Esophagus squamous epithelium (tissue), 4 donors: ENCODE measurements around the gene STXBP6.

ENCODE experiments used
- CTCF ChIP-seq, 6 experiments: fragments of 450-650 bp in 4 of 6; fragments of 200-600 bp in 2 of 6; sonication (generic) in 2 of 6; IDR thresholded peaks; one replicate each; pipeline ENCODE4 v1.5.1; 2016 to 2019; ENCODE audit warnings: antibody characterized with exemption in 6 of 6, mild to moderate bottlenecking in 4 of 6, moderate library complexity in 4 of 6
- POLR2A ChIP-seq, 4 donors: fragments of 450-650 bp; IDR thresholded peaks; one replicate each; pipeline ENCODE4 v1.6.1; 2017; ENCODE audit warnings: antibody characterized with exemption in 4 of 4, mild to moderate bottlenecking in 4 of 4, moderate library complexity in 3 of 4

GRCh38 chr14:24990050-24990449 is 59.9 kb downstream of the STXBP6 start:
- TF ChIP-seq CTCF (IDR thresholded peaks at IDR 0.05) (no peak), POLR2A (IDR thresholded peaks at IDR 0.05) (no peak)
